H1 (cell line): ENCODE data around the gene CDY1. TPM values are rescaled to one million over a fixed set of nuclear protein-coding genes. Genes with fewer than 3 reads are reported as not detected.
"Not testable (repeated sequence)": the region's sequence is repeated elsewhere in the genome, so short reads cannot be mapped to it uniquely, and the experiment has no call there.

ENCODE experiments used
- CTCF ChIA-PET: fragments of 300-600 bp; sonication (Branson Sonifier 250); formaldehyde crosslinking; loops from one replicate; lab custom pipeline; 2021; ENCODE audit not compliant: partially characterized antibody; lab: Charles Lee
- POLR2A ChIA-PET: fragments of 300-600 bp; sonication (Branson Sonifier 250); formaldehyde crosslinking; loops from one replicate; lab custom pipeline; 2021; ENCODE audit warnings: inconsistent platforms; ENCODE audit not compliant: partially characterized antibody; lab: Charles Lee
- DNase-seq, 2 experiments: peaks; one replicate each; pipeline versions ENCODE4 v3.0.0 to v3.0.0-alpha.2; 2010 to 2022; ENCODE audit warnings: low spot score in 2 of 2, low read depth in 1 of 2, mixed read lengths in 1 of 2
- FAIRE-seq: peaks from 2 replicates; lab custom pipeline; 2011; peaks lifted over from hg19 to GRCh38; lab: Jason Lieb, UNC
- H2AFZ ChIP-seq: 2 replicates; pipeline ENCODE4 v1.8.1; 2012; ENCODE audit warnings: low read length, inconsistent platforms
- H2AK5ac ChIP-seq: 2 replicates; pipeline ENCODE4 v1.6.1; 2013; ENCODE audit warnings: low read depth, low read length
- H2BK120ac ChIP-seq: replicated peaks from 2 replicates; pipeline ENCODE3; 2013; ENCODE audit warnings: low read depth, low read length, inconsistent platforms
- H2BK12ac ChIP-seq: 2 replicates; pipeline ENCODE4 v1.6.1; 2013; ENCODE audit warnings: low read depth, low read length
- H2BK15ac ChIP-seq: 2 replicates; pipeline ENCODE4 v1.6.1; 2013; ENCODE audit warnings: low read length
- H2BK20ac ChIP-seq: 2 replicates; pipeline ENCODE4 v1.6.1; 2013; ENCODE audit warnings: low read length
- H2BK5ac ChIP-seq: 2 replicates; pipeline ENCODE4 v1.6.1; 2013; ENCODE audit warnings: low read depth, low read length
- H3K14ac ChIP-seq: 2 replicates; pipeline ENCODE4 v1.6.1; 2013; ENCODE audit warnings: inconsistent platforms; ENCODE audit not compliant: insufficient read length
- H3K18ac ChIP-seq: 2 replicates; pipeline ENCODE4 v1.6.1; 2013; ENCODE audit warnings: low read length; ENCODE audit errors: extremely low read depth
- H3K23ac ChIP-seq: 2 replicates; pipeline ENCODE4 v1.6.1; 2013; ENCODE audit warnings: inconsistent platforms; ENCODE audit not compliant: insufficient read length
- H3K23me2 ChIP-seq: 2 replicates; pipeline ENCODE4 v1.6.1; 2013; ENCODE audit warnings: low read depth, low read length
- H3K27ac ChIP-seq: 2 replicates; pipeline ENCODE4 v1.6.1; 2011; ENCODE audit warnings: low read depth, low read length, inconsistent platforms
- H3K27me3 ChIP-seq, 4 experiments: replicated peaks in 1 of 4; 1 replicate in 1 of 4; 2 replicates in 3 of 4; pipeline versions ENCODE4 v1.6.1 to v1.8.1; 2011 to 2013; ENCODE audit warnings: low read length in 3 of 4, mild to moderate bottlenecking in 3 of 4, inconsistent platforms in 2 of 4, mixed read lengths in 2 of 4, moderate library complexity in 1 of 4; ENCODE audit not compliant: control insufficient read depth in 3 of 4, insufficient read depth in 3 of 4; ENCODE audit errors: extremely low read depth in 1 of 4
- H3K36me3 ChIP-seq, 4 experiments: 2 replicates each; pipeline versions ENCODE4 v1.6.1 to v1.8.1; 2011 to 2013; ENCODE audit warnings: mild to moderate bottlenecking in 4 of 4, low read length in 3 of 4, moderate library complexity in 2 of 4, control low read depth in 1 of 4, inconsistent platforms in 1 of 4; ENCODE audit not compliant: insufficient read depth in 4 of 4, control insufficient read depth in 2 of 4
- H3K4ac ChIP-seq: replicated peaks from 2 replicates; pipeline ENCODE3; 2013; ENCODE audit warnings: low read length, low read depth, mixed read lengths, inconsistent platforms; ENCODE audit not compliant: insufficient read length
- H3K4me1 ChIP-seq, 4 experiments: replicated peaks in 1 of 4; 1 replicate in 1 of 4; 2 replicates in 3 of 4; pipeline versions ENCODE4 v1.6.1 to v1.8.1; 2011 to 2013; ENCODE audit warnings: low read length in 3 of 4, inconsistent platforms in 2 of 4, mixed read lengths in 1 of 4; ENCODE audit not compliant: insufficient read depth in 4 of 4, control insufficient read depth in 3 of 4
- H3K4me2 ChIP-seq, 2 experiments: 2 replicates each; pipeline versions ENCODE4 v1.6.1 to v1.8.1; 2011 to 2013; ENCODE audit warnings: low read depth in 2 of 2, low read length in 2 of 2, control low read depth in 1 of 2, inconsistent platforms in 1 of 2, mild to moderate bottlenecking in 1 of 2; ENCODE audit not compliant: insufficient read depth in 1 of 2
- H3K4me3 ChIP-seq, 4 experiments: fragments of 200-600, 300-600 bp in 1 of 4; sonication (generic), shearing (Covaris generic), sonication (Bioruptor Twin) in 1 of 4; 2 replicates each; pipeline versions ENCODE4 v1.5.1 to v1.8.1; 2011 to 2016; ENCODE audit warnings: low read length in 4 of 4, low read depth in 3 of 4, control low read depth in 2 of 4, inconsistent platforms in 2 of 4, mild to moderate bottlenecking in 2 of 4, mixed read lengths in 1 of 4, moderate library complexity in 1 of 4; ENCODE audit not compliant: insufficient read depth in 2 of 4; ENCODE audit errors: extremely low read depth in 1 of 4
- H3K56ac ChIP-seq: replicated peaks from 2 replicates; pipeline ENCODE3; 2013; ENCODE audit warnings: low read depth, mild to moderate bottlenecking, mixed read lengths, low read length, inconsistent platforms; ENCODE audit not compliant: insufficient read length
- H3K79me1 ChIP-seq: 2 replicates; pipeline ENCODE4 v1.6.1; 2013; ENCODE audit warnings: low read depth, low read length, control low read depth
- H3K79me2 ChIP-seq, 2 experiments: 2 replicates each; pipeline versions ENCODE4 v1.6.1 to v1.8.1; 2012 to 2013; ENCODE audit warnings: low read length in 2 of 2, mild to moderate bottlenecking in 2 of 2, inconsistent platforms in 1 of 2; ENCODE audit not compliant: insufficient read depth in 2 of 2, control insufficient read depth in 1 of 2
- H3K9ac ChIP-seq, 4 experiments: replicated peaks in 1 of 4; 1 replicate in 1 of 4; 2 replicates in 3 of 4; pipeline versions ENCODE4 v1.6.1 to v1.8.1; 2011 to 2013; ENCODE audit warnings: low read depth in 3 of 4, low read length in 3 of 4, control low read depth in 2 of 4, mild to moderate bottlenecking in 2 of 4, moderate library complexity in 2 of 4, inconsistent platforms in 1 of 4; ENCODE audit errors: extremely low read depth in 1 of 4
- H3K9me3 ChIP-seq, 2 experiments: 2 replicates each; pipeline versions ENCODE4 v1.6.1 to v1.8.1; 2012 to 2013; ENCODE audit warnings: mild to moderate bottlenecking in 2 of 2, moderate library complexity in 2 of 2, control low read depth in 1 of 2, inconsistent platforms in 1 of 2, low read depth in 1 of 2, low read length in 1 of 2, mixed read lengths in 1 of 2; ENCODE audit not compliant: insufficient read depth in 2 of 2
- H4K20me1 ChIP-seq, 2 experiments: replicated peaks in 1 of 2; 2 replicates each; pipeline versions ENCODE3 to v1.8.1; 2011 to 2013; ENCODE audit warnings: inconsistent platforms in 2 of 2, low read length in 2 of 2, mild to moderate bottlenecking in 1 of 2; ENCODE audit not compliant: insufficient read depth in 2 of 2, control insufficient read depth in 1 of 2
- H4K5ac ChIP-seq: 2 replicates; pipeline ENCODE4 v1.6.1; 2013; ENCODE audit warnings: low read length, low read depth, mixed read lengths, inconsistent platforms; ENCODE audit not compliant: insufficient read length
- H4K8ac ChIP-seq: 2 replicates; pipeline ENCODE4 v1.8.0; 2013; ENCODE audit warnings: mild to moderate bottlenecking, moderate library complexity, low read length, inconsistent platforms; ENCODE audit not compliant: insufficient read depth; ENCODE audit errors: extremely low read depth
- H4K91ac ChIP-seq: replicated peaks from 2 replicates; pipeline ENCODE3; 2013; ENCODE audit warnings: low read length, mixed read lengths, inconsistent platforms; ENCODE audit not compliant: insufficient read length
- WGBS, 2 experiments: shearing (Covaris generic) in 1 of 2; methylation state at CpG; one replicate each; pipeline versions ENCODE4 v1.1.6 to v1.1.7; 2013 to 2015; ENCODE audit warnings: low lambda C conversion rate in 2 of 2, mixed read lengths in 2 of 2, inconsistent platforms in 1 of 2, low coverage in 1 of 2, missing lambda C conversion rate in 1 of 2; ENCODE audit not compliant: insufficient replicate concordance in 2 of 2, insufficient coverage in 1 of 2, insufficient read length in 1 of 2; ENCODE audit errors: extremely low coverage in 1 of 2, missing lambda C conversion rate in 1 of 2; 5-methylcytosine and 5-hydroxymethylcytosine counted together
- long read RNA-seq, 2 experiments: library from RNA in 1 of 2; library from capped mRNA in 1 of 2; stranded (forward); transcript quantifications; one replicate each; pipeline ENCODE4 v2.0.0, GENCODE V29; 2021; ENCODE audit warnings: inconsistent platforms in 1 of 2
- polyA minus RNA-seq, 3 experiments: library from RNA; depleted of rRNA, polyadenylated mRNA; stranded (reverse); fragments of >200 nt; gene quantifications; 1 replicate in 2 of 3; 2 replicates in 1 of 3; pipeline ENCODE4 v1.2.3, GENCODE V29; 2011
- polyA plus RNA-seq, 7 experiments: library from polyadenylated mRNA; depleted of rRNA in 3 of 7; stranded (reverse) in 5 of 7; unstranded in 2 of 7; fragments of >200 nt in 5 of 7; fragments of 200-250 nt in 2 of 7; gene quantifications; 1 replicate in 5 of 7; 2 replicates in 1 of 7; 4 replicates in 1 of 7; pipeline versions ENCODE4 v1.2.1 to v1.2.3, GENCODE V29; 2011 to 2013; ENCODE audit warnings: missing spikeins in 2 of 7, mixed read lengths in 2 of 7
- total RNA-seq: library from RNA; stranded (reverse); fragmentation: NEBNext Ultra II Directional; extraction: Animal tissue kit (Norgen Biotek cat#: 25700); gene quantifications from 2 replicates; pipeline ENCODE4 v1.2.1, GENCODE V29; 2021

CDY1 gene, protein sequence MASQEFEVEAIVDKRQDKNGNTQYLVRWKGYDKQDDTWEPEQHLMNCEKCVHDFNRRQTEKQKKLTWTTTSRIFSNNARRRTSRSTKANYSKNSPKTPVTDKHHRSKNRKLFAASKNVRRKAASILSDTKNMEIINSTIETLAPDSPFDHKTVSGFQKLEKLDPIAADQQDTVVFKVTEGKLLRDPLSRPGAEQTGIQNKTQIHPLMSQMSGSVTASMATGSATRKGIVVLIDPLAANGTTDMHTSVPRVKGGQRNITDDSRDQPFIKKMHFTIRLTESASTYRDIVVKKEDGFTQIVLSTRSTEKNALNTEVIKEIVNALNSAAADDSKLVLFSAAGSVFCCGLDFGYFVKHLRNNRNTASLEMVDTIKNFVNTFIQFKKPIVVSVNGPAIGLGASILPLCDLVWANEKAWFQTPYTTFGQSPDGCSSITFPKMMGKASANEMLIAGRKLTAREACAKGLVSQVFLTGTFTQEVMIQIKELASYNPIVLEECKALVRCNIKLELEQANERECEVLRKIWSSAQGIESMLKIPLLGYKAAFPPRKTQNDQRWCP
- total RNA-seq: not detected in 2 replicates
- polyA plus RNA-seq (2011; rRNA removed): not detected in 2 replicates
- not detected for polyA plus RNA-seq (2011; cell fraction: cytosol; rRNA removed)
- polyA plus RNA-seq (2011; cell fraction: nucleus; rRNA removed): not detected
- not detected in 4 replicates for polyA plus RNA-seq (2012, experiment 1 of 2)
- not detected for polyA plus RNA-seq (2012, experiment 2 of 2)
- not detected for polyA plus RNA-seq (2013, experiment 1 of 2)
- not detected for polyA plus RNA-seq (2013, experiment 2 of 2)
- polyA minus RNA-seq (2011; rRNA and poly(A)+ RNA removed): not detected in 2 replicates
- not detected for polyA minus RNA-seq (2011; cell fraction: cytosol; rRNA and poly(A)+ RNA removed)
- not detected for polyA minus RNA-seq (2011; cell fraction: nucleus; rRNA and poly(A)+ RNA removed)
- long read RNA-seq, experiment 1: 0 reads
- long read RNA-seq, experiment 2: 0 reads

DNA sequence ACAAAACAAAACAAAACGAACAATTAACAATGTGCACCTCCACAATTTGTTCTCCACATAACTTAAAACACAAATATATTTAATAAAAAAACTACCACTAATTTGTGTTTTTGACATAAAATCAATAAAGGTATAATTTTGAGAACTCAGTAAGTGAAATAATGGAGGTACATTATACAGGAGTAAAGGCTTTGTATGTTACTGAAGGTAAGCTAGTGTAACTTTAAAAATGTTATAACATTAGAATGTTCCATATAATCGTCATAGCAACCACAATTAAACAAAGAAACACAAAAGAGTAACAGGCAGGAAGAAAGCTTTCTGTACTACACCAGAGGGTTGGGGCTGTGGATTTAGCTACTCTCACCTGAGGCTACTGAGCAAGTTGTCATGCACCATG, at the start of gene CDY1:
CDY1 (plus strand) TSS at position 301 of the 400 bp plus-strand sequence. CDS start 326 bp downstream, outside the sequence.
- H3K23ac ChIP-seq, H2AK5ac ChIP-seq, H3K4me3 ChIP-seq, H3K36me3 ChIP-seq, H4K91ac ChIP-seq, H4K5ac ChIP-seq, H2BK5ac ChIP-seq, H4K20me1 ChIP-seq, FAIRE-seq, H3K9ac ChIP-seq, DNase-seq, H2BK15ac ChIP-seq, H3K23me2 ChIP-seq, H3K79me2 ChIP-seq, H3K4me1 ChIP-seq, H3K18ac ChIP-seq, H2AFZ ChIP-seq, H3K4ac ChIP-seq, H2BK120ac ChIP-seq, POLR2A ChIA-PET, H3K4me2 ChIP-seq, H3K56ac ChIP-seq, H4K8ac ChIP-seq, H3K79me1 ChIP-seq, H2BK12ac ChIP-seq, H3K27ac ChIP-seq, H3K9me3 ChIP-seq, H3K27me3 ChIP-seq, CTCF ChIA-PET, H3K14ac ChIP-seq, H2BK20ac ChIP-seq: not testable (repeated sequence)
- no CpG with 5 or more reads among the region's 2 CpGs for WGBS, 2 experiments
